Measurements from ENCODE around the gene TMEM161B. TPM values are rescaled to one million over a fixed set of nuclear protein-coding genes. Genes with fewer than 3 reads are reported as not detected.

TMEM161B gene
- total and polyA plus RNA-seq, 2 of the 13 experiments (the other 11 are each of a cell fraction or from before 2014, with no cell fraction given) = 15.0 to 22.1 TPM

DNA sequence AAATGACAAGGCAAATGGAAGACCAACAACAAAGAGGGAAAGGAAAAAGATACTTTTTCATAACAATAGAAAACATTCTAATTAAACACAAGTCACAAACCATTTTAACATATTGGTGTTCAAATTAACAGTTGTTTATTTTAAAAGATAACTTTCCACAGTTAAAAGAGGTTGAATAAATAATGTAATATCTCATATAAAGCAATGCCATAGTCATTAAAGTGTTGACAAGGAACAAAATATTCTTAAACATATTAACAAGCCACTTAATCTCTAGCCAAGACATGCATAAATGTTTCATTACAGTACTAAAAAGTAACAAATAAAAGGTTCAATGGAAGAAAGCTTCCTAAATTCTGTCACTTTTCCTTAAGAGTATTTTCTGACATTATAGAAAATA is 12.6 kb downstream of the TMEM161B start:
- Histone ChIP-seq H3K9me3 (ENCODE audit: low read length) (no peaks in the 10 kb centered on the region), H2AFZ (ENCODE audit: low read length) (no peak overlapping the region), H3K36me3 (replicated peaks in 1 of 2; ENCODE audit: control insufficient read depth in 1 of 2, insufficient read depth in 2 of 2, low read length in 2 of 2) (no peaks in the 10 kb centered on the region; a peak in 1 of 5 replicates), H3K27me3 (ENCODE audit: control insufficient read depth in 1 of 2, insufficient read depth in 2 of 2, low read length in 2 of 2) (no peaks in the 10 kb centered on the region), H3K27ac (ENCODE audit: extremely low read length, insufficient read depth, low read length) (no peak overlapping the region), H4K20me1 (ENCODE audit: insufficient read depth, low read length) (peaks cover 6% of the 10 kb centered on the region; the same call in 1 of the 2 replicates), H3K9ac (ENCODE audit: insufficient read depth, low read depth, low read length) (no peak overlapping the region), H3K4me2 (ENCODE audit: low read depth, low read length) (no peak overlapping the region), H3K79me2 (ENCODE audit: insufficient read depth, low read length) (peaks cover 92% of the 10 kb centered on the region), H3K4me1 (ENCODE audit: insufficient read depth, low read length) (peaks cover 7% of the 10 kb centered on the region; the same call in 1 of the 2 replicates), H3K4me3 (replicated peaks in 1 of 3; ENCODE audit: insufficient read depth in 1 of 3, low read depth in 2 of 3, low read length in 3 of 3) (no peak overlapping the region)
- in situ Hi-C loops (cut with HindIII; ENCODE audit: extremely low pct_ligation_motif_present, low pct_unique_long_range_greater_than_20kb) = no loop called here
- BruUV-seq (replicated peaks) = no TSS peak
- ATAC-seq (no peak), DNase-seq (ENCODE audit: low spot score) (no peak), FAIRE-seq (no peak)
- intact Hi-C loops (cut with micrococcal nuclease; ENCODE audit: unreplicated experiment) = no loop called here
- ChIA-PET POLR2A (no interaction called here), CTCF (ENCODE audit: low intra/inter-chr PET ratio, low total read pairs) (no interaction called here)
- TF ChIP-seq KMT2B (CRISPR knock-in tag; IDR thresholded peaks at IDR 0.05) (no peak), ZNF136 (CRISPR knock-in tag; IDR thresholded peaks at IDR 0.05; ENCODE audit: low read depth) (no peak), ZNF749 (CRISPR knock-in tag; IDR thresholded peaks at IDR 0.05; ENCODE audit: borderline replicate concordance) (no peak), RARG (CRISPR knock-in tag; IDR thresholded peaks at IDR 0.05; ENCODE audit: low read depth) (no peak), ATF7 (IDR thresholded peaks at IDR 0.05) (no peak), ATF7 (CRISPR knock-in tag; IDR thresholded peaks at IDR 0.05) (no peak), ZNF644 (CRISPR knock-in tag; IDR thresholded peaks at IDR 0.05; ENCODE audit: low read depth) (no peak), RFXAP (CRISPR knock-in tag; IDR thresholded peaks at IDR 0.05; ENCODE audit: borderline replicate concordance) (no peak), THAP11 (CRISPR knock-in tag; IDR thresholded peaks at IDR 0.05) (no peak), ZNF619 (CRISPR knock-in tag; IDR thresholded peaks at IDR 0.05) (no peak), ZNF296 (CRISPR knock-in tag; conservative IDR thresholded peaks at IDR 0.05) (no peak)
- TF ChIP-seq, protein P1, sequence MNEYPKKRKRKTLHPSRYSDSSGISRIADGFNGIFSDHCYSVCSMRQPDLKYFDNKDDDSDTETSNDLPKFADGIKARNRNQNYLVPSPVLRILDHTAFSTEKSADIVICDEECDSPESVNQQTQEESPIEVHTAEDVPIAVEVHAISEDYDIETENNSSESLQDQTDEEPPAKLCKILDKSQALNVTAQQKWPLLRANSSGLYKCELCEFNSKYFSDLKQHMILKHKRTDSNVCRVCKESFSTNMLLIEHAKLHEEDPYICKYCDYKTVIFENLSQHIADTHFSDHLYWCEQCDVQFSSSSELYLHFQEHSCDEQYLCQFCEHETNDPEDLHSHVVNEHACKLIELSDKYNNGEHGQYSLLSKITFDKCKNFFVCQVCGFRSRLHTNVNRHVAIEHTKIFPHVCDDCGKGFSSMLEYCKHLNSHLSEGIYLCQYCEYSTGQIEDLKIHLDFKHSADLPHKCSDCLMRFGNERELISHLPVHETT (CRISPR knock-in tag; conservative IDR thresholded peaks at IDR 0.05) = no peak
- TF ChIP-seq, protein P2, sequence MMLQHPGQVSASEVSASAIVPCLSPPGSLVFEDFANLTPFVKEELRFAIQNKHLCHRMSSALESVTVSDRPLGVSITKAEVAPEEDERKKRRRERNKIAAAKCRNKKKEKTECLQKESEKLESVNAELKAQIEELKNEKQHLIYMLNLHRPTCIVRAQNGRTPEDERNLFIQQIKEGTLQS (CRISPR knock-in tag; IDR thresholded peaks at IDR 0.05) = no peak
- TF ChIP-seq, protein P3, sequence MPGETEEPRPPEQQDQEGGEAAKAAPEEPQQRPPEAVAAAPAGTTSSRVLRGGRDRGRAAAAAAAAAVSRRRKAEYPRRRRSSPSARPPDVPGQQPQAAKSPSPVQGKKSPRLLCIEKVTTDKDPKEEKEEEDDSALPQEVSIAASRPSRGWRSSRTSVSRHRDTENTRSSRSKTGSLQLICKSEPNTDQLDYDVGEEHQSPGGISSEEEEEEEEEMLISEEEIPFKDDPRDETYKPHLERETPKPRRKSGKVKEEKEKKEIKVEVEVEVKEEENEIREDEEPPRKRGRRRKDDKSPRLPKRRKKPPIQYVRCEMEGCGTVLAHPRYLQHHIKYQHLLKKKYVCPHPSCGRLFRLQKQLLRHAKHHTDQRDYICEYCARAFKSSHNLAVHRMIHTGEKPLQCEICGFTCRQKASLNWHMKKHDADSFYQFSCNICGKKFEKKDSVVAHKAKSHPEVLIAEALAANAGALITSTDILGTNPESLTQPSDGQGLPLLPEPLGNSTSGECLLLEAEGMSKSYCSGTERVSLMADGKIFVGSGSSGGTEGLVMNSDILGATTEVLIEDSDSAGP (CRISPR knock-in tag; IDR thresholded peaks at IDR 0.05; ENCODE audit: borderline replicate concordance) = no peak
- TF ChIP-seq, protein P4, sequence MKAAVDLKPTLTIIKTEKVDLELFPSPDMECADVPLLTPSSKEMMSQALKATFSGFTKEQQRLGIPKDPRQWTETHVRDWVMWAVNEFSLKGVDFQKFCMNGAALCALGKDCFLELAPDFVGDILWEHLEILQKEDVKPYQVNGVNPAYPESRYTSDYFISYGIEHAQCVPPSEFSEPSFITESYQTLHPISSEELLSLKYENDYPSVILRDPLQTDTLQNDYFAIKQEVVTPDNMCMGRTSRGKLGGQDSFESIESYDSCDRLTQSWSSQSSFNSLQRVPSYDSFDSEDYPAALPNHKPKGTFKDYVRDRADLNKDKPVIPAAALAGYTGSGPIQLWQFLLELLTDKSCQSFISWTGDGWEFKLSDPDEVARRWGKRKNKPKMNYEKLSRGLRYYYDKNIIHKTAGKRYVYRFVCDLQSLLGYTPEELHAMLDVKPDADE (CRISPR knock-in tag; IDR thresholded peaks at IDR 0.05) = no peak

Measured in HepG2 (cell line).